Measurements from ENCODE around the gene MYLK4. TPM values are rescaled to one million over a fixed set of nuclear protein-coding genes. Genes with fewer than 3 reads are reported as not detected.

Gene MYLK4
- polyA plus RNA-seq, 1 donor from 2014 or later, result 1.3 TPM

- Histone ChIP-seq H3K9me2 (ENCODE audit: insufficient read depth, low read length) (no peaks in the 10 kb centered on the region), H3K9me3 (ENCODE audit: low read length) (no peaks in the 10 kb centered on the region), H3K27me3 (ENCODE audit: insufficient read depth, low read depth, low read length) (no peaks in the 10 kb centered on the region), H3K9ac (ENCODE audit: low read length) (no peak overlapping the region), H3K36me3 (ENCODE audit: insufficient read depth, low read length) (peaks cover 5% of the 10 kb centered on the region), H4K20me1 (ENCODE audit: insufficient read depth) (no peaks in the 10 kb centered on the region), H2AFZ (ENCODE audit: low read depth, low read length) (no peak overlapping the region), H3K27ac (ENCODE audit: low read length) (no peak overlapping the region), H3K4me2 (ENCODE audit: low read length) (no peak overlapping the region), H3F3A (ENCODE audit: insufficient read depth, low read length, poor library complexity, severe bottlenecking) (no peaks in the 10 kb centered on the region), H3K79me2 (replicated peaks; ENCODE audit: insufficient read depth, low read length) (no peaks in the 10 kb centered on the region), H3K4me3 (ENCODE audit: low read length) (no peak overlapping the region)
- TF ChIP-seq SMC3 (conservative IDR thresholded peaks at IDR 0.05; ENCODE audit: poor library complexity) (no peak), RAD21 (conservative IDR thresholded peaks at IDR 0.05) (no peak), POLR2AphosphoS5 (IDR thresholded peaks at IDR 0.05) (no peak), CTCF (IDR thresholded peaks at IDR 0.05; ENCODE audit: poor library complexity, severe bottlenecking) (no peak), EP300 (conservative IDR thresholded peaks at IDR 0.05; ENCODE audit: poor library complexity, severe bottlenecking) (no peak)
Measured at GRCh38 chr6:2783188-2783963, 32.7 kb upstream of the MYLK4 start.

- TF ChIP-seq SMC3 (conservative IDR thresholded peaks at IDR 0.05; ENCODE audit: poor library complexity), result no peak
- TF ChIP-seq RAD21 (conservative IDR thresholded peaks at IDR 0.05), result no peak
- TF ChIP-seq REST (IDR thresholded peaks at IDR 0.05; ENCODE audit: borderline replicate concordance), result no peak
- TF ChIP-seq POLR2AphosphoS5 (IDR thresholded peaks at IDR 0.05), result no peak
- no peak for TF ChIP-seq MXI1 (conservative IDR thresholded peaks at IDR 0.05; ENCODE audit: poor library complexity, severe bottlenecking)
- no peaks in the 10 kb centered on the region for H3K27me3 ChIP-seq (ENCODE audit: insufficient read depth, low read depth, low read length)
- no peak overlapping the region for H3K9ac ChIP-seq (ENCODE audit: low read length)
- H3K9me3 ChIP-seq (ENCODE audit: low read length), result no peaks in the 10 kb centered on the region
- H3K4me2 ChIP-seq (ENCODE audit: low read length), result no peak overlapping the region
- H3K79me2 ChIP-seq (replicated peaks; ENCODE audit: insufficient read depth, low read length), result peaks cover 1% of the 10 kb centered on the region
- peaks cover 5% of the 10 kb centered on the region for H3K36me3 ChIP-seq (ENCODE audit: insufficient read depth, low read length)
- no peak overlapping the region for H3K4me3 ChIP-seq (ENCODE audit: low read length)
- no peaks in the 10 kb centered on the region for H3K9me2 ChIP-seq (ENCODE audit: insufficient read depth, low read length)
- no peaks in the 10 kb centered on the region for H3F3A ChIP-seq (ENCODE audit: insufficient read depth, low read length, poor library complexity, severe bottlenecking)
- H4K20me1 ChIP-seq (ENCODE audit: insufficient read depth), result no peaks in the 10 kb centered on the region
- H2AFZ ChIP-seq (ENCODE audit: low read depth, low read length), result no peak overlapping the region
- H3K27ac ChIP-seq (ENCODE audit: low read length), result no peak overlapping the region
Measured at GRCh38 chr6:2782825-2783187, 32.1 kb upstream of the MYLK4 start.

- peaks cover 5% of the 10 kb centered on the region for H3K36me3 ChIP-seq (ENCODE audit: insufficient read depth, low read length)
- H3K27me3 ChIP-seq (ENCODE audit: insufficient read depth, low read depth, low read length), result no peaks in the 10 kb centered on the region
- no peak overlapping the region for H3K9ac ChIP-seq (ENCODE audit: low read length)
- no peaks in the 10 kb centered on the region for H4K20me1 ChIP-seq (ENCODE audit: insufficient read depth)
- no peak overlapping the region for H3K27ac ChIP-seq (ENCODE audit: low read length)
- H3K9me2 ChIP-seq (ENCODE audit: insufficient read depth, low read length), result no peaks in the 10 kb centered on the region
- no peaks in the 10 kb centered on the region for H3F3A ChIP-seq (ENCODE audit: insufficient read depth, low read length, poor library complexity, severe bottlenecking)
- no peak overlapping the region for H3K4me2 ChIP-seq (ENCODE audit: low read length)
- peaks cover 6% of the 10 kb centered on the region for H3K79me2 ChIP-seq (replicated peaks; ENCODE audit: insufficient read depth, low read length)
- no peaks in the 10 kb centered on the region for H3K9me3 ChIP-seq (ENCODE audit: low read length)
- TF ChIP-seq EP300 (conservative IDR thresholded peaks at IDR 0.05; ENCODE audit: poor library complexity, severe bottlenecking), result no peak
- TF ChIP-seq SMC3 (conservative IDR thresholded peaks at IDR 0.05; ENCODE audit: poor library complexity), result no peak
- TF ChIP-seq REST (IDR thresholded peaks at IDR 0.05; ENCODE audit: borderline replicate concordance), result no peak
- TF ChIP-seq POLR2AphosphoS5 (IDR thresholded peaks at IDR 0.05), result no peak
- TF ChIP-seq RAD21 (conservative IDR thresholded peaks at IDR 0.05), result no peak
- no peak for TF ChIP-seq CTCF (IDR thresholded peaks at IDR 0.05; ENCODE audit: poor library complexity, severe bottlenecking)
- no peak for TF ChIP-seq EZH2 (IDR thresholded peaks at IDR 0.05; ENCODE audit: borderline replicate concordance, insufficient read depth, low read length, poor library complexity, severe bottlenecking)
- H3K4me3 ChIP-seq (ENCODE audit: low read length), result no peak overlapping the region
- H2AFZ ChIP-seq (ENCODE audit: low read depth, low read length), result no peak overlapping the region
Measured at GRCh38 chr6:2782356-2782708, 31.6 kb upstream of the MYLK4 start.
